CD4-positive, alpha-beta T cell (primary cell): Measurements from ENCODE around the gene CAP2. TPM values are rescaled to one million over a fixed set of nuclear protein-coding genes. Genes with fewer than 3 reads are reported as not detected.
"Not testable (repeated sequence)": the region's sequence is repeated elsewhere in the genome, so short reads cannot be mapped to it uniquely, and the experiment has no call there.

Source experiments
- ATAC-seq: fragments of 200-7000 bp; cut with Tn5 transposase; one replicate; pipeline ENCODE4 v1.10.0; 2022; ENCODE audit warnings: mild to moderate bottlenecking; ENCODE audit not compliant: poor library complexity
- CTCF ChIA-PET: fragments of 350-600 bp; sonication (Branson Sonifier 250); formaldehyde crosslinking; loops from one replicate; lab custom pipeline; 2021; ENCODE audit warnings: antibody characterized with exemption, inconsistent platforms; lab: Charles Lee
- POLR2A ChIA-PET: fragments of 350-600 bp; sonication (Branson Sonifier 250); formaldehyde crosslinking; loops from one replicate; lab custom pipeline; 2021; ENCODE audit warnings: antibody characterized with exemption, inconsistent platforms; lab: Charles Lee
- DNase-seq, 14 experiments: peaks; one replicate each; pipeline ENCODE4 v3.0.0-alpha.2; 2013 to 2020; ENCODE audit warnings: mixed read lengths in 2 of 14
- H3K27ac ChIP-seq, 2 donors: one replicate each; pipeline versions ENCODE4 v1.5.1 to v1.7.0; 2013; ENCODE audit warnings: low read length in 2 of 2, low read depth in 1 of 2, mild to moderate bottlenecking in 1 of 2
- H3K27me3 ChIP-seq, 2 experiments: 1 replicate in 1 of 2; 2 replicates in 1 of 2; pipeline versions ENCODE4 v1.6.1 to v1.7.0; 2013; ENCODE audit warnings: low read length in 2 of 2, control low read depth in 1 of 2, mild to moderate bottlenecking in 1 of 2, moderate library complexity in 1 of 2; ENCODE audit not compliant: insufficient read depth in 2 of 2, control insufficient read depth in 1 of 2
- H3K36me3 ChIP-seq: one replicate; pipeline ENCODE4 v1.6.1; 2013; ENCODE audit warnings: low read length, control low read depth; ENCODE audit not compliant: insufficient read depth
- H3K4me1 ChIP-seq: one replicate; pipeline ENCODE4 v1.6.1; 2013; ENCODE audit warnings: low read length, control low read depth; ENCODE audit not compliant: insufficient read depth
- H3K4me3 ChIP-seq: one replicate; pipeline ENCODE4 v1.5.1; 2013; ENCODE audit warnings: mild to moderate bottlenecking, low read length, moderate library complexity
- H3K9me3 ChIP-seq, 2 experiments: 1 replicate in 1 of 2; 2 replicates in 1 of 2; pipeline versions ENCODE4 v1.6.1 to v1.7.0; 2013; ENCODE audit warnings: low read length in 2 of 2, mild to moderate bottlenecking in 2 of 2, control low read depth in 1 of 2, moderate library complexity in 1 of 2; ENCODE audit not compliant: control insufficient read depth in 1 of 2, insufficient read depth in 1 of 2
- H3K27ac Mint-ChIP-seq: one replicate; pipeline ENCODE4 v1.8.0; 2020; ENCODE audit warnings: mixed read lengths
- H3K27me3 Mint-ChIP-seq: one replicate; pipeline ENCODE4 v1.8.0; 2021; ENCODE audit warnings: mixed read lengths
- H3K36me3 Mint-ChIP-seq: one replicate; pipeline ENCODE4 v1.8.0; 2021; ENCODE audit warnings: low read depth, mixed read lengths
- H3K4me1 Mint-ChIP-seq: one replicate; pipeline ENCODE4 v1.8.0; 2021; ENCODE audit warnings: low read depth, mixed read lengths
- H3K4me3 Mint-ChIP-seq: one replicate; pipeline ENCODE4 v1.8.0; 2020; ENCODE audit warnings: mild to moderate bottlenecking, mixed read lengths
- H3K9me3 Mint-ChIP-seq: one replicate; pipeline ENCODE4 v1.8.0; 2020; ENCODE audit warnings: mixed read lengths
- intact Hi-C, 2 experiments: fragments of 100-400 bp; cut with DNase I in 1 of 2; cut with micrococcal nuclease in 1 of 2; formaldehyde crosslinking; loops; one replicate each; pipeline versions ENCODE4 v1.15.1 to v1.9.0; 2023 to 2025; cut with DNase I, micrococcal nuclease
- total RNA-seq, 174 experiments: library from RNA in 2 of 174; stranded (reverse) in 2 of 174; gene quantifications; one replicate each; pipeline ENCODE4 v1.2.3 and lab custom pipeline; 2021 to 2026
- TF ChIP-seq, protein P1 (sequence below): fragments of 200-600 bp; IDR thresholded peaks from one replicate; pipeline ENCODE4 v1.8.0; 2022; ENCODE audit warnings: antibody characterized with exemption, mild to moderate bottlenecking

The CAP2 gene
- total RNA-seq, 2 experiments from 2014 or later: not detected

DNA sequence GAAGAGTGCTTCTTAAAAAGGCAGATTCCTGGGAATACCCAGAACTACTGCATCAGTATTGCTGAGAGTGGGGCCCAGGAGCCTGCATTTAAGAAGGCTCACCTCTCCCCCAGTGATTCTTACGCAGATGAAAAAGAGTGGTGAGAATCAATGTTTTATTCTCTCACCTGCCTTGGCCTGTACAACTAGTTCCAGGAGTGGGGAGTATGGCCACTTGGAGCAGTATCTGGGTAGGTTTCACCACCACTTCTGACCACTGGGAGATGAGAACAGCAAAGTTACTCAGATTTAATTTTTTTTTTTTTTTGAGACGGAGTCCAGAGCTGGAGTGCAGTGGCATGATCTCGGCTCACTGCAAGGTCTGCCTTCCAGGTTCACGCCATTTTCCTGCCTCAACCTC is 16.9 kb downstream of the CAP2 start:
- H3K27me3 Mint-ChIP-seq: peaks cover 13% of the 10 kb centered on the region
- no peaks in the 10 kb centered on the region for H3K4me1 Mint-ChIP-seq
- DNase-seq (no peak), ATAC-seq (no peak)
- no peak overlapping the region for H3K4me3 ChIP-seq
- no peak overlapping the region for H3K27ac Mint-ChIP-seq
- H3K4me3 Mint-ChIP-seq: no peak overlapping the region
- H3K27me3 ChIP-seq: no peaks in the 10 kb centered on the region
- H3K27ac ChIP-seq: no peak overlapping the region
- ChIA-PET CTCF (no interaction called here), POLR2A (no interaction called here)
- TF ChIP-seq, protein P1, sequence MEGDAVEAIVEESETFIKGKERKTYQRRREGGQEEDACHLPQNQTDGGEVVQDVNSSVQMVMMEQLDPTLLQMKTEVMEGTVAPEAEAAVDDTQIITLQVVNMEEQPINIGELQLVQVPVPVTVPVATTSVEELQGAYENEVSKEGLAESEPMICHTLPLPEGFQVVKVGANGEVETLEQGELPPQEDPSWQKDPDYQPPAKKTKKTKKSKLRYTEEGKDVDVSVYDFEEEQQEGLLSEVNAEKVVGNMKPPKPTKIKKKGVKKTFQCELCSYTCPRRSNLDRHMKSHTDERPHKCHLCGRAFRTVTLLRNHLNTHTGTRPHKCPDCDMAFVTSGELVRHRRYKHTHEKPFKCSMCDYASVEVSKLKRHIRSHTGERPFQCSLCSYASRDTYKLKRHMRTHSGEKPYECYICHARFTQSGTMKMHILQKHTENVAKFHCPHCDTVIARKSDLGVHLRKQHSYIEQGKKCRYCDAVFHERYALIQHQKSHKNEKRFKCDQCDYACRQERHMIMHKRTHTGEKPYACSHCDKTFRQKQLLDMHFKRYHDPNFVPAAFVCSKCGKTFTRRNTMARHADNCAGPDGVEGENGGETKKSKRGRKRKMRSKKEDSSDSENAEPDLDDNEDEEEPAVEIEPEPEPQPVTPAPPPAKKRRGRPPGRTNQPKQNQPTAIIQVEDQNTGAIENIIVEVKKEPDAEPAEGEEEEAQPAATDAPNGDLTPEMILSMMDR: no peak
- peaks cover 13% of the 10 kb centered on the region for H3K9me3 Mint-ChIP-seq
- peaks cover 3 to 7% of the 10 kb centered on the region in 2 experiments for H3K9me3 ChIP-seq
- H3K4me1 ChIP-seq: no peaks in the 10 kb centered on the region
- no peaks in the 10 kb centered on the region for H3K36me3 ChIP-seq
- no peaks in the 10 kb centered on the region for H3K36me3 Mint-ChIP-seq
- intact Hi-C loops: no loop called here

DNA sequence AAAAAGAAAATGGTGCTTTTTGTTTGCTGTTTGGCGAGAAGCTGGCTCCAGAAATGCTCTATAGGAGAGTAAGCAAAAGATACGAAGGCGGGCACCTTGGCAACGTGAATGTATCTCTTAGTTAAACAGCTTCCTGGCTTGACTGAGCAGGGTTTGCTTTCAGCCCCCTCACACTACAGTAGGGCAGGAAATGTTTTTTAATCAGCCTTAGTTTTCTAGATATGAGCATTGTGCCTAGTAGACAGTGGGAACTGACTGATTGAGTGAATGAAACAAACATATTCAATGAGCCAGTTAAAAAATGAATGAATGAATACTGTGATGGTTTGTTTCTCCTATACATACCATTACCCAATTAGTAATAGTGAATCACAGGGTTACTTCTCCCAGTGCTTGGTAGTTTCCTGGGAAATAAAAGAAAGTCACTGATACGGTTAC is 19.9 kb downstream of the CAP2 start:
- H3K27me3 Mint-ChIP-seq: peaks cover 17% of the 10 kb centered on the region
- ATAC-seq: no peak

DNA sequence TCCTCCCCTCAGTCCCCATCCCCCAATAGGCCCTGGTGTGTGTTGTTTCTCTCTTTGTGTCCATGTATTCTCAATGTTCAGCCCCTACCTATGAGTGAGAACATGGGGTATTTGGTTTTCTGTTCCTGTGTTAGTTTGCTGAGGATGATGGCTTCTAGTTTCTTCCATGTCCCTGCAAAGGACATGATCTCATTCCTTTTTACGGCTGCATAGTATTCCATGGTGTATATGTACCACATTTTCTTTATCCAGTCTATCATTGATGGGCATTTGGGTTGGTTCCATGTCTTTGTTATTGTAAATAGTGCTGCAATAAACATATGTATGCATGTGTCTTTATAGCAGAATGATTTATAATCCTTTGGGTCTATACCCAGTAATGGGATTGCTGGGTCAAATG is 21.0 kb downstream of the CAP2 start:
- POLR2A ChIA-PET, ATAC-seq, H3K27ac ChIP-seq, H3K27me3 ChIP-seq, H3K4me3 ChIP-seq, H3K9me3 ChIP-seq, CTCF ChIA-PET, H3K27ac Mint-ChIP-seq, H3K9me3 Mint-ChIP-seq, H3K4me1 ChIP-seq, H3K4me3 Mint-ChIP-seq, DNase-seq, H3K36me3 ChIP-seq, H3K36me3 Mint-ChIP-seq, H3K4me1 Mint-ChIP-seq, intact Hi-C loops: not testable (repeated sequence)
- H3K27me3 Mint-ChIP-seq: peaks cover 17% of the 10 kb centered on the region

More for the DNA sequence above, 19.9 kb downstream of the CAP2 start:
- Histone ChIP-seq H3K4me3 (no peak overlapping the region), H3K9me3 (peaks cover 3 to 7% of the 10 kb centered on the region in 2 experiments), H3K27ac (no peak overlapping the region), H3K4me1 (no peaks in the 10 kb centered on the region), H3K36me3 (no peaks in the 10 kb centered on the region), H3K27me3 (no peaks in the 10 kb centered on the region)
- Mint-ChIP-seq H3K4me1 (no peaks in the 10 kb centered on the region), H3K27ac (no peak overlapping the region), H3K4me3 (no peak overlapping the region), H3K9me3 (peaks cover 6% of the 10 kb centered on the region), H3K36me3 (no peaks in the 10 kb centered on the region)
- POLR2A ChIA-PET: no interaction called here
- intact Hi-C loops: no loop called here
- CTCF ChIA-PET: no interaction called here
- TF ChIP-seq, protein P1: no peak
- no peak for DNase-seq

DNA sequence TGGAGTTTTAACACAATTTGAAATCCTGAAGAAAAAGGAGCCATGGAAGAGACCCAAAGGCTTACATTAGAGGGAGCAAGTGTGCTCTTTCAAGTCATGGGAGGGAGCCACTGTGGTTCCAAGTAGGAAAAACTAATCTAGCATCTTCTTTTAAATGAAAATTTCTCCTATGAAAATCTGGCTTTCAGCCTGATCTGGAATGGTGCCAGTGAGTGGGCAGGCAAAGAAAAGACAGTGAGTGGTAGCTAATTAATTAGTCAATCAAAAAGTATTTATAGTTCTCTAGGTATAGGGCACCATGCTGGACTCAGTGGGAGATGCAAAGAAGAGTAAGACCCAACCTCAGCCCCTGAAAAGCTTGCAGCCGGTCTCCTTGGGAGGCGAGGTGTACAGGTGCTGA is 21.9 kb downstream of the CAP2 start:
- Mint-ChIP-seq H3K4me3 (no peak overlapping the region), H3K4me1 (no peaks in the 10 kb centered on the region), H3K9me3 (peaks cover 3% of the 10 kb centered on the region), H3K36me3 (no peaks in the 10 kb centered on the region), H3K27ac (no peak overlapping the region), H3K27me3 (peaks cover 20% of the 10 kb centered on the region)
- ChIA-PET CTCF (no interaction called here), POLR2A (no interaction called here)
- no peak for ATAC-seq
- H3K27ac ChIP-seq: no peak overlapping the region
- peaks cover 3 to 7% of the 10 kb centered on the region in 2 experiments for H3K9me3 ChIP-seq
- intact Hi-C loops: no loop called here
- DNase-seq: no peak
- TF ChIP-seq, protein P1: no peak
- H3K27me3 ChIP-seq: no peaks in the 10 kb centered on the region
- H3K4me3 ChIP-seq: no peak overlapping the region
- no peaks in the 10 kb centered on the region for H3K4me1 ChIP-seq
- H3K36me3 ChIP-seq: no peaks in the 10 kb centered on the region
